HG03432 (cell line): ENCODE data around the gene PNRC1.
"Not testable (repeated sequence)": the region's sequence is repeated elsewhere in the genome, so short reads cannot be mapped to it uniquely, and the experiment has no call there.

ENCODE experiments used
- ATAC-seq: cut with Tn5 transposase; IDR thresholded peaks from one replicate; pipeline ENCODE4 v1.9.1; 2021; ENCODE audit warnings: mild to moderate bottlenecking, moderate library complexity; ENCODE audit not compliant: unreplicated experiment

Gene PNRC1

GRCh38 chr6:89080281-89081128 is at the start of gene PNRC1:
Gene PNRC1, plus strand, starts transcription at chr6:89080751. Its CDS starts 144 bp downstream, at chr6:89080895.
- peak; percentile 75 for ATAC-seq

GRCh38 chr6:89032599-89032998 is 48.0 kb upstream of the PNRC1 start:
- ATAC-seq, result no peak

- ATAC-seq, result no peak
These were observed 47.1 kb upstream of the PNRC1 start for GRCh38 chr6:89033461-89033860.

- not testable (repeated sequence) for ATAC-seq
These were observed 46.4 kb upstream of the PNRC1 start for GRCh38 chr6:89034116-89034515.

GRCh38 chr6:89034586-89035251 is 45.8 kb upstream of the PNRC1 start:
- ATAC-seq, result no peak

GRCh38 chr6:89035252-89036101 is 45.1 kb upstream of the PNRC1 start:
- ATAC-seq, result no peak

GRCh38 chr6:89037141-89037900 is 43.2 kb upstream of the PNRC1 start:
- no peak for ATAC-seq

- ATAC-seq, result not testable (repeated sequence)
These were observed 42.7 kb upstream of the PNRC1 start for GRCh38 chr6:89037901-89038293.

- ATAC-seq, result no peak
These were observed 37.9 kb upstream of the PNRC1 start for GRCh38 chr6:89042664-89043063.

GRCh38 chr6:89044328-89045010 is 36.1 kb upstream of the PNRC1 start:
- no peak for ATAC-seq

- ATAC-seq, result no peak
These were observed 35.6 kb upstream of the PNRC1 start for GRCh38 chr6:89045011-89045387.

GRCh38 chr6:89045576-89045975 is 35.0 kb upstream of the PNRC1 start:
- no peak for ATAC-seq

GRCh38 chr6:89047473-89047872 is 33.1 kb upstream of the PNRC1 start:
- ATAC-seq, result no peak

GRCh38 chr6:89048288-89048923 is 32.1 kb upstream of the PNRC1 start:
- ATAC-seq, result no peak

GRCh38 chr6:89048985-89049384 is 31.6 kb upstream of the PNRC1 start:
- no peak for ATAC-seq

- no peak for ATAC-seq
These were observed 30.4 kb upstream of the PNRC1 start for GRCh38 chr6:89050155-89050554.

- ATAC-seq, result no peak
These were observed 29.9 kb upstream of the PNRC1 start for GRCh38 chr6:89050697-89051096.

GRCh38 chr6:89051676-89052075 is 28.9 kb upstream of the PNRC1 start:
- ATAC-seq, result no peak

GRCh38 chr6:89054208-89054607 is 26.3 kb upstream of the PNRC1 start:
- no peak for ATAC-seq

GRCh38 chr6:89057759-89058158 is 22.8 kb upstream of the PNRC1 start:
- ATAC-seq, result no peak
